Activated CD8-positive, alpha-beta memory T cell treated with anti-CD3 and anti-CD28 coated beads, Interleukin-2, amount 10 ng/mL, durations not matched to agents 7 days and 5 days (primary cell): ENCODE data around the gene PTPRN2. TPM values are rescaled to one million over a fixed set of nuclear protein-coding genes. Genes with fewer than 3 reads are reported as not detected.
"Not testable (repeated sequence)": the region's sequence is repeated elsewhere in the genome, so short reads cannot be mapped to it uniquely, and the experiment has no call there.

Experiments
- ATAC-seq: fragments of 150-1000 bp; cut with Tn5 transposase; one replicate; pipeline ENCODE4 v1.10.0; 2021; ENCODE audit warnings: moderate library complexity
- CTCF ChIA-PET: fragments of 350-600 bp; sonication (Branson Sonifier 250); formaldehyde crosslinking; loops from one replicate; lab custom pipeline; 2021; ENCODE audit warnings: antibody characterized with exemption; lab: Charles Lee
- DNase-seq: peaks from one replicate; pipeline ENCODE4 v3.0.0-alpha.2; 2020
- H3K27ac Mint-ChIP-seq: one replicate; pipeline ENCODE4 v1.8.0; 2021; ENCODE audit warnings: mild to moderate bottlenecking, mixed read lengths
- H3K27me3 Mint-ChIP-seq: one replicate; pipeline ENCODE4 v1.8.0; 2021; ENCODE audit warnings: mixed read lengths
- H3K36me3 Mint-ChIP-seq: one replicate; pipeline ENCODE4 v1.8.0; 2021; ENCODE audit warnings: mild to moderate bottlenecking, mixed read lengths
- H3K4me1 Mint-ChIP-seq: one replicate; pipeline ENCODE4 v1.8.0; 2021; ENCODE audit warnings: mixed read lengths
- H3K4me3 Mint-ChIP-seq: one replicate; pipeline ENCODE4 v1.8.0; 2021; ENCODE audit warnings: mild to moderate bottlenecking, moderate library complexity, mixed read lengths
- H3K9me3 Mint-ChIP-seq: one replicate; pipeline ENCODE4 v1.8.0; 2022; ENCODE audit warnings: low read depth, mixed read lengths
- total RNA-seq, 2 experiments: library from RNA; stranded (reverse); gene quantifications; one replicate each; pipeline ENCODE4 v1.2.3, GENCODE V29; 2021

The PTPRN2 gene
- total RNA-seq, 2 experiments from 2014 or later: 3.2 to 5.7 TPM

- H3K27me3 Mint-ChIP-seq: peaks cover 12% of the 10 kb centered on the region
- H3K4me3 Mint-ChIP-seq: no peak overlapping the region
- no peak for ATAC-seq
- H3K36me3 Mint-ChIP-seq: no peaks in the 10 kb centered on the region
- DNase-seq: no peak
- CTCF ChIA-PET: no interaction called here
- H3K4me1 Mint-ChIP-seq: peaks cover 5% of the 10 kb centered on the region
- H3K27ac Mint-ChIP-seq: no peak overlapping the region
- H3K9me3 Mint-ChIP-seq: no peaks in the 10 kb centered on the region
Observed at GRCh38 chr7:158432369-158433341, 155.0 kb downstream of the PTPRN2 start.

DNA sequence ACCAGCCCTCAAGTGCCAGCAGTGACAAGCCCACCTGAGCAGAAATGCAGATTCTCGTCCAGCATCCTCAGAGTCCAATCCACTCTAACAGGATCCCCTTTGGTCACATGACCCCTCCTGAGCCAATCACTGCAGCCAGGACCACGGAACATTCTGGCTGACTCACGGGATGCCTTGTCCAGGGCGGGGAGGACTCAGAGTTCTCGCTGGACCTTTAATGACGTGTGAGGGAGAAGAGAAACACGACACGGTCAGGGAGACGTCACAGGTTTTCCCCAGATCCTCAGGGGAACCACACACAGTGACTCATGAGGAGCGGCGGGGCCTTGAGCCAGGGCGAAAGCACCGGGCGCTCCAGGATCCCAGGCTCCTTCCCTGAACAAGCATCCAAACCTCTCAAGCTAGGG is 155.7 kb downstream of the PTPRN2 start:
- Mint-ChIP-seq H3K9me3 (no peaks in the 10 kb centered on the region), H3K27me3 (peaks cover 8% of the 10 kb centered on the region), H3K4me1 (peaks cover 5% of the 10 kb centered on the region), H3K4me3 (no peak overlapping the region), H3K27ac (no peak overlapping the region), H3K36me3 (no peaks in the 10 kb centered on the region)
- ATAC-seq (no peak), DNase-seq (no peak)
- CTCF ChIA-PET: no interaction called here

DNA sequence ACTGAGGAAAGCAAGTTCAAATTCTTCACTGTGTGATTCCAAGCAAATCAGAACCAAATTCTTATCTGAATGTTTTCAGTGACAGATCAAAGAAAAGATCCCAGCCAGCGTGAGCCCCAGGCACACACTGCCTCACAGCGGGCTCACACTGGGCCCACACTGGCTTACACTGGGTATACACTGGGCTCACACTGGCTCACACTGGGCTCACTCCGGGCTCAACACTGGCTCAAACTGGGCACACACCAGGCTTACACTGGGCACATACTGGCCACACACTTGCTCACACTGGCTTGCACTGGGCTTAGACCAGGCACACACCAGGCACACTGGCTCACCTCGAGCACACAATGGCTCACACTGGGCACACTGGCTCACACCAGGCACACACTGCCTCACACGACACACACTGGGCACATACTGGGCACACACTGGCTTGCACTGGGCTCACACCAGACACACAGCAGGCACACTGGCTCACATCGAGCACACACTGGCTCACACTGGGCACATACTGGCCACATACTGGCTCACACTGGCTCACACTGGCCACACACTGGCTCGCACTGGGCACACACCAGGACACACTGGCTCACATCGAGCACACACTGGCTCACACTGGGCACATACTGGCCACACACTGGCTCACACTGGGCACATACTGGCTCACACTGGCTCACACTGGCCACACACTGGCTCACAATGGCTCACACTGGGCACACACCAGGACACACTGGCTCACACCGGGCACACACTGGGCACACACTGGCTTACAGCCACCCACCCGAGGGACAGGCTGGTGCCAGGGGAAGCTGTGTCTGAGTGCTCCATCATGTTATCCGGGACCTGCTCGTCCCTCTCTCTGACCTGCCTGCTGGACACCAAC is 156.3 kb downstream of the PTPRN2 start:
- H3K36me3 Mint-ChIP-seq: no peaks in the 10 kb centered on the region
- CTCF ChIA-PET: no interaction called here
- ATAC-seq: no peak

DNA sequence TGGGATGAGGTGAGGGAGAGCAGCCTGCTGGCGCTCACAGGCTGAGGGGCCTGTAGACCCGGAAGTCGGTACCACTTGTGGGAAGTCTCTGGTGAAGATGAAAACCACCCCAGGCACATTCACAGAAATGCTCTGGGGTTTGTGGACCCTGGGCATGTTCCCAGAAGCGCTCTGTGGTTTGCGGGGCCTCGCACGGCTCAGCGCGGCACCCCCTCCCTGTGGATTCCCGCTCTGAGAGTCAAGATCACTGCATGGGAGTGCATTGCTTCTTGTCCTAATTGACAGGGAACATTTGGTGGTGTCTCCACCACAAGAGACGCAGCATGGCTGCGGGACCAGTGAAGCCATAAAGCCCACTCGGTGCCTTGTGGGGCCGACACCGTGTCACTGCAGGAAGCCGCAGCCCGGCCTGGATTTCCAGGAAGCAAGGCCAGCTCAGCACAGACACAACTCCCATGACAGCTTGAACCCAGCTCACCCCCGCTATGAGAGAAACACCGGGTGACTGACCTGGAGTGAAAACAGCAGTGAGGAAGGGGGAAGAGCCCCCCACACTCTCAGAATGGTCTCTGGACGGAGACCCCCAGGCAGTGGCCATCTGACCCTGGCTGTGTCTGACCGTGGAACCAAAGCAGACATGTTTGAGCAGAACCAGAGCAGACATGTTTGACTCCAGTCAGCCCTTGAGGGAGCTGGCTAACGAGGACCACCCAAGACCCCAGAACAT is 157.2 kb downstream of the PTPRN2 start:
- ATAC-seq (no peak), DNase-seq (peak; percentile 51)
- peak overlapping the region; percentile 54 for H3K27ac Mint-ChIP-seq
- no peak overlapping the region for H3K4me3 Mint-ChIP-seq
- H3K27me3 Mint-ChIP-seq: peaks cover 3% of the 10 kb centered on the region
- H3K4me1 Mint-ChIP-seq: peaks cover 5% of the 10 kb centered on the region
- H3K36me3 Mint-ChIP-seq: no peaks in the 10 kb centered on the region
- H3K9me3 Mint-ChIP-seq: no peaks in the 10 kb centered on the region
- CTCF ChIA-PET: no interaction called here

More for the DNA sequence above, 156.3 kb downstream of the PTPRN2 start:
- Mint-ChIP-seq H3K27me3 (peaks cover 6% of the 10 kb centered on the region), H3K4me1 (peaks cover 5% of the 10 kb centered on the region), H3K9me3 (no peaks in the 10 kb centered on the region), H3K4me3 (no peak overlapping the region), H3K27ac (peak overlapping the region; percentile 54)
- DNase-seq: no peak

GRCh38 chr7:158428837-158429753 is 158.5 kb downstream of the PTPRN2 start:
- Mint-ChIP-seq H3K36me3 (no peaks in the 10 kb centered on the region), H3K4me3 (no peak overlapping the region), H3K27me3 (peaks cover 2% of the 10 kb centered on the region), H3K4me1 (peaks cover 5% of the 10 kb centered on the region), H3K9me3 (no peaks in the 10 kb centered on the region), H3K27ac (no peak overlapping the region)
- ATAC-seq (no peak), DNase-seq (no peak)
- CTCF ChIA-PET: no interaction called here

- DNase-seq (no peak), ATAC-seq (no peak)
- no peaks in the 10 kb centered on the region for H3K27me3 Mint-ChIP-seq
- no peaks in the 10 kb centered on the region for H3K36me3 Mint-ChIP-seq
- CTCF ChIA-PET: no interaction called here
- H3K4me3 Mint-ChIP-seq: no peak overlapping the region
- peaks cover 5% of the 10 kb centered on the region for H3K4me1 Mint-ChIP-seq
- no peak overlapping the region for H3K27ac Mint-ChIP-seq
- H3K9me3 Mint-ChIP-seq: no peaks in the 10 kb centered on the region
Observed at GRCh38 chr7:158428131-158428836, 159.3 kb downstream of the PTPRN2 start.

- CTCF ChIA-PET, ATAC-seq, H3K9me3 Mint-ChIP-seq, H3K4me1 Mint-ChIP-seq, DNase-seq, H3K4me3 Mint-ChIP-seq, H3K27me3 Mint-ChIP-seq, H3K27ac Mint-ChIP-seq, H3K36me3 Mint-ChIP-seq: not testable (repeated sequence)
Observed at GRCh38 chr7:158425676-158426075, 161.9 kb downstream of the PTPRN2 start.

- Mint-ChIP-seq H3K27ac (no peak overlapping the region), H3K27me3 (no peaks in the 10 kb centered on the region), H3K9me3 (no peaks in the 10 kb centered on the region), H3K4me3 (no peak overlapping the region), H3K4me1 (no peaks in the 10 kb centered on the region), H3K36me3 (no peaks in the 10 kb centered on the region)
- CTCF ChIA-PET: no interaction called here
- DNase-seq (no peak), ATAC-seq (no peak)
Observed at GRCh38 chr7:158424531-158424930, 163.1 kb downstream of the PTPRN2 start.

DNA sequence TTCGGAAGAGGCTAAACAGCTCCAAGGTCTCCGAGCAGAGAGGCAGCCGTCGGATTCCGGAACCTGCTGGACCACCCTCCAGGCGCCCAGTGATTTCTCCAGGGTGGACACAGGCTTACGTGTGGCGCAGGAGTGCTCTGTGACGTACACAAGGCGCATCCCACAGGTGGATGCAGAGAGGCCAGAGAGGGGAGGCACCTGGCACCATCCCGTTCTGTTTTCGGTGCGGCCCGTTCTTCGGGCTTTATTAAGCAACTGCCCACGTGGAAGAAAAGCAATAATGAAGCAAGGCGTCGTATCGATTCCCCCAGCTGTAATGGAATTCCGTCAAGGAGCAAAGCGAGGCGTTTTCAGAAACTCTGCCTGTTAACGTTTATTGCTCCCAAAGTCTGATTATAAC is 163.6 kb downstream of the PTPRN2 start:
- CTCF ChIA-PET: no interaction called here
- H3K27me3 Mint-ChIP-seq: no peaks in the 10 kb centered on the region

GRCh38 chr7:158422887-158423560 is 164.6 kb downstream of the PTPRN2 start:
- Mint-ChIP-seq H3K4me3 (no peak overlapping the region), H3K4me1 (no peaks in the 10 kb centered on the region), H3K27ac (no peak overlapping the region), H3K27me3 (no peaks in the 10 kb centered on the region), H3K9me3 (peaks cover 9% of the 10 kb centered on the region), H3K36me3 (no peaks in the 10 kb centered on the region)
- CTCF ChIA-PET: no interaction called here
- DNase-seq: no peak
- ATAC-seq: no peak

More for the DNA sequence above, 163.6 kb downstream of the PTPRN2 start:
- no peak overlapping the region for H3K27ac Mint-ChIP-seq
- peaks cover under 1% of the 10 kb centered on the region for H3K9me3 Mint-ChIP-seq
- no peak for ATAC-seq
- no peaks in the 10 kb centered on the region for H3K4me1 Mint-ChIP-seq
- H3K4me3 Mint-ChIP-seq: no peak overlapping the region
- no peak for DNase-seq
- no peaks in the 10 kb centered on the region for H3K36me3 Mint-ChIP-seq

DNA sequence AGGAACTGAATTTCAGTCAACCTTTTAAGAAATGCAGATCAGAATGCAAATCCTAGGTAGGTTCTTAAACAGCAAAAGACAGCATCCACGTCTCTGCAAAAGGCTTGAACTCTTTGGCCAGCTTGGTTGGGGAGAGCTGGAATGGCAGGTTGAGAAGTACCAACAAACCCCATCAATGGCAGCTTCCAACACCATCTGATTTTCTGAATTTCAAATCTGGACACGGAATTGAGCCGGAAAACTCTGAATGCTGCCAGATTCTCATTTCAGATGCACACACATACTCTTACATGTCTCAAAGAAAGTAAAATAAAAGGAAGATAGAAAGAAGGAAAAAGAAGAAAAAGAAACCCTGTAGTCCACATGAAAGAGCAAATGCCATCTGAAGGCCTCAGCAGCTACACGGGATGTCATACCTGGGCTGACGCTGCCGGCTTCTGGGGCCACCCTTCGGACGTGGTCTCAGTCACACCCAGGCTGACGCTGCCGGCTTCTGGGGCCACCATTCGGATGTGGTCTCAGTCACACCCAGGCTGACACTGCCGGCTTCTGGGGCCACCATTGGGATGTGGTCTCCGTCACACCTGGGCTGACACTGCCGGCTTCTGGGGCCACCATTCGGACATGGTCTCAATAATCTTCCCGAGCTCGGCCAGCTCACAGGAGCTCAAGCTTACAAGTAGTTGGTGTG is 165.3 kb downstream of the PTPRN2 start:
- no peaks in the 10 kb centered on the region for H3K36me3 Mint-ChIP-seq
- DNase-seq (no peak), ATAC-seq (no peak)
- no peaks in the 10 kb centered on the region for H3K27me3 Mint-ChIP-seq
- H3K4me3 Mint-ChIP-seq: no peak overlapping the region
- H3K9me3 Mint-ChIP-seq: peaks cover 13% of the 10 kb centered on the region
- H3K4me1 Mint-ChIP-seq: no peaks in the 10 kb centered on the region
- H3K27ac Mint-ChIP-seq: no peak overlapping the region
- CTCF ChIA-PET: no interaction called here
